ENCODE results near the gene PBRM1. TPM values are rescaled to one million over a fixed set of nuclear protein-coding genes. Genes with fewer than 3 reads are reported as not detected.
"Not testable (repeated sequence)": the region's sequence is repeated elsewhere in the genome, so short reads cannot be mapped to it uniquely, and the experiment has no call there.

Gene PBRM1
- 53.2 TPM for polyA plus RNA-seq (2013, experiment 1 of 2)
- 45.8 TPM for polyA plus RNA-seq (2013, experiment 2 of 2)

DNA sequence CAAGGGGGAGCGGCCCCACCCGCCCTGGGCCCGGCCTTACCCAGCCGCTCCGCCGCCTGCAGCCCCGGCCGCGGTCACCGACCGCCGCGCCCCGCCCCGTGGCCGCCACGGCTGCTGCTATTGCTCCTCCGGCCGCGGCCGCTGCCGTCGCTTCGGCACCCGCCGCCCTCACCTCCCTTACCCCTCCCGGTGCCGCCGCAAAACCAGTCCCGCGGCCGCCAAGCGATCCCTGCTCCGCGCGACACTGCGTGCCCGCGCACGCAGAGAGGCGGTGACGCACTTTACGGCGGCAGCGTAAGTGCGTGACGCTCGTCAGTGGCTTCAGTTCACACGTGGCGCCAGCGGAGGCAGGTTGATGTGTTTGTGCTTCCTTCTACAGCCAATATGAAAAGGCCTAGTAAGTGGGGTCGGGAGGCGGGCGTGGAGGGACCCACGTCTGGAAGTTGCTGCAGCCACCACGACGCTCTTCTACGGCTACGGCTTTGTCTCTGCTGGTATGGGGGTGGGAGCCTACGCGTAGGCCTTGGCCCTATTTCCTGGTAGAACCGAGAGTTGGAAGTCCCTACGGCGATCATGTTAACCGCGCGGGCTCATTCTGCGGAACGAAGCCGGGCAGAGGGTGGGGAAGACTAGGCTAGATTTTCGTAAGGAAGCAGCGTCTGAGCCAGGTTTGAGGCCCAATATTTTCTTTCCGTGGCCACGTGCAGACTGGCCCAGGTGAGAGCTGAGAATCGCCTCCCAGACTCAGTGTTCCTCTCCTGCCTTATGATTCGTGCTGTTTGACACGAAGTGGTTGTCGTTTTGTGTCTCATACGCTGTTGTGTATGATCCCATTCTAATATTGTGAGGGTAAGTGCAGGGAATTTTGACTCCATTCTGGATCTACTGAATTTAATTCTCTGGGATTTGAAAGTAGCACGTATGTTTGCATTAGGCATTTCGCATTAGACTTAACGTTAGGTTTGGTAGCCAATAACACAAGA, at the start of gene PBRM1, which contains the start of gene GNL3:
Gene PBRM1, minus strand, starts transcription at position 205 of the 983 bp plus-strand sequence.
Gene GNL3, plus strand, starts transcription at position 324 of the 983 bp plus-strand sequence. Its CDS starts 61 bp downstream, at position 385.
- peak within 1 kb of the TSS; percentile 91 for H3K4me3 ChIP-seq (ENCODE audit: low read length)
- no peaks in the 10 kb centered on the region for H3K27me3 ChIP-seq (ENCODE audit: insufficient read depth, low read length)
- no peaks in the 10 kb centered on the region for H3K9me3 ChIP-seq (ENCODE audit: insufficient read depth, low read depth, low read length)
- H3K4me1 ChIP-seq (ENCODE audit: insufficient read depth, low read length) = peaks cover 27% of the 10 kb centered on the region
- peak within 1 kb of the TSS; percentile 94 for H3K27ac ChIP-seq (ENCODE audit: low read depth, low read length)
- peak within 1 kb of the TSS; percentile 99 for H3K9ac ChIP-seq (ENCODE audit: low read depth, low read length)
- H3K36me3 ChIP-seq (ENCODE audit: insufficient read depth, low read length) = peaks cover 58% of the 10 kb centered on the region
- under 1% methylated on average over 82 of the region's 82 CpGs for WGBS

DNA sequence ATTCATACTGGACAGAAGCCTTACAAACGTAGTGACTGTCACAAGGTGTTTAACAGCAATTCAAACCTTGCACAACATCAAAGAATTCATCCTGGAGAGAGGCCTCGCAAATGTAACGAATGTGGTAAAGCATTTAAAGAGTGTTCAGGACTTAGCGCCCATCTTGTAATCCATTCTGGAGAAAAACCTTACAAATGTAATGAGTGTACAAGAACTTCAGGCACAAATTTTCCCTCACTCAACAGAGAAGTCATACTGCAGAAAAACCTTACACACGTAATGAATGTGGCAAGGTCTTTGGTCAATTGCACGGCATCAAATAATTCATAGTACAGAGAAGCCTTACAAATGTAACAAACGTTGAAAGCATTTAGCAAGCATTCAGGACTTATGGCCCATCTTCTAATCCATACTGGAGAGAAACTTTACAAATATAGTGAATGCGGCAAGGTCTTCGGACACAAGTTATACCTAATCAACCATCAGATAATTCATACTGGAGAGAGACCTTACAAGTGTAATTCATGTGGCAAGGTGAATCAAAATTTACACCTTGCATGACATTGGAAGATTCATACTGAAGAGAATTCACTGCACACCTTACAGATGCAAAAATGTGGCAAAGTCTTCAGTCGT, 47.7 kb upstream of the PBRM1 start:
- Histone ChIP-seq H3K27me3 (ENCODE audit: insufficient read depth, low read length) (no peaks in the 10 kb centered on the region), H3K9me3 (ENCODE audit: insufficient read depth, low read depth, low read length) (no peaks in the 10 kb centered on the region), H3K9ac (ENCODE audit: low read depth, low read length) (no peak overlapping the region), H3K27ac (ENCODE audit: low read depth, low read length) (no peak overlapping the region), H3K36me3 (ENCODE audit: insufficient read depth, low read length) (peaks cover 78% of the 10 kb centered on the region), H3K4me1 (ENCODE audit: insufficient read depth, low read length) (no peaks in the 10 kb centered on the region), H3K4me3 (ENCODE audit: low read length) (no peak overlapping the region)
- 90% methylated on average over 10 of the region's 10 CpGs for WGBS

GRCh38 chr3:52731590-52731989, 45.9 kb upstream of the PBRM1 start:
- Histone ChIP-seq H3K4me3 (ENCODE audit: low read length) (no peak overlapping the region), H3K27me3 (ENCODE audit: insufficient read depth, low read length) (no peaks in the 10 kb centered on the region), H3K4me1 (ENCODE audit: insufficient read depth, low read length) (no peaks in the 10 kb centered on the region), H3K9ac (ENCODE audit: low read depth, low read length) (no peak overlapping the region), H3K36me3 (ENCODE audit: insufficient read depth, low read length) (peaks cover 63% of the 10 kb centered on the region), H3K27ac (ENCODE audit: low read depth, low read length) (no peak overlapping the region), H3K9me3 (ENCODE audit: insufficient read depth, low read depth, low read length) (no peaks in the 10 kb centered on the region)
- WGBS = 91% methylated on average over 14 of the region's 14 CpGs

GRCh38 chr3:52730681-52731080, 45.0 kb upstream of the PBRM1 start:
- Histone ChIP-seq H3K9ac (ENCODE audit: low read depth, low read length) (no peak overlapping the region), H3K36me3 (ENCODE audit: insufficient read depth, low read length) (peaks cover 55% of the 10 kb centered on the region), H3K27me3 (ENCODE audit: insufficient read depth, low read length) (no peaks in the 10 kb centered on the region), H3K27ac (ENCODE audit: low read depth, low read length) (no peak overlapping the region), H3K4me3 (ENCODE audit: low read length) (no peak overlapping the region), H3K9me3 (ENCODE audit: insufficient read depth, low read depth, low read length) (no peaks in the 10 kb centered on the region), H3K4me1 (ENCODE audit: insufficient read depth, low read length) (no peaks in the 10 kb centered on the region)

GRCh38 chr3:52728753-52729152, 43.0 kb upstream of the PBRM1 start:
- peaks cover 40% of the 10 kb centered on the region for H3K36me3 ChIP-seq (ENCODE audit: insufficient read depth, low read length)
- H3K4me1 ChIP-seq (ENCODE audit: insufficient read depth, low read length); H3K27ac ChIP-seq (ENCODE audit: low read depth, low read length); H3K4me3 ChIP-seq (ENCODE audit: low read length); H3K9ac ChIP-seq (ENCODE audit: low read depth, low read length); H3K27me3 ChIP-seq (ENCODE audit: insufficient read depth, low read length); H3K9me3 ChIP-seq (ENCODE audit: insufficient read depth, low read depth, low read length): not testable (repeated sequence)
- 94% methylated on average over 3 of the region's 3 CpGs for WGBS

DNA sequence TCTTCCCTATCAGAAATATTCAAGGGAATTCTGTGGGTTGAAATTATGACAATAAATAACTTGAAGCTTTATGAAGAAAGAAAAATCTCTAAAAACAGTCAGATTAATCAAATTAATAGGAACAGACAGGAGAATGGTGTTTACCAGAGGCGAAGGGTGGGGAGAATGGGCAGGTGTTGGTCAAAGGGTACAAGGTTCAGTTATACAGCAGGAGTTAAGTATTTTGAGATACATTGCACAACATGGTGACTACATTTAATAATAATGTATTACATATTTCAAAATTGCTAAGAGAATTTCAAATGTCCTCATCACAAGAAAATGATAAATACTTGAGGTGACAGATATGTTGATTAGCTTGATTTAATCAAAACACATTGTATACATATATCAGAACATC, 38.8 kb upstream of the PBRM1 start:
- H3K36me3 ChIP-seq (ENCODE audit: insufficient read depth, low read length) = peaks cover 4% of the 10 kb centered on the region; the same call in 1 of the 2 replicates
- 100% methylated on average over 1 of the region's 1 CpG for WGBS
- no peak overlapping the region for H3K9ac ChIP-seq (ENCODE audit: low read depth, low read length)
- no peaks in the 10 kb centered on the region for H3K4me1 ChIP-seq (ENCODE audit: insufficient read depth, low read length)
- no peak overlapping the region for H3K4me3 ChIP-seq (ENCODE audit: low read length)
- no peaks in the 10 kb centered on the region for H3K9me3 ChIP-seq (ENCODE audit: insufficient read depth, low read depth, low read length)
- H3K27me3 ChIP-seq (ENCODE audit: insufficient read depth, low read length) = no peaks in the 10 kb centered on the region
- no peak overlapping the region for H3K27ac ChIP-seq (ENCODE audit: low read depth, low read length)

- Histone ChIP-seq H3K27me3 (ENCODE audit: insufficient read depth, low read length) (no peaks in the 10 kb centered on the region), H3K9me3 (ENCODE audit: insufficient read depth, low read depth, low read length) (no peaks in the 10 kb centered on the region), H3K9ac (ENCODE audit: low read depth, low read length) (no peak overlapping the region), H3K36me3 (ENCODE audit: insufficient read depth, low read length) (peaks cover 7% of the 10 kb centered on the region; the same call in 1 of the 2 replicates), H3K4me1 (ENCODE audit: insufficient read depth, low read length) (no peaks in the 10 kb centered on the region), H3K27ac (ENCODE audit: low read depth, low read length) (no peak overlapping the region), H3K4me3 (ENCODE audit: low read length) (no peak overlapping the region)
- 93% methylated on average over 5 of the region's 5 CpGs for WGBS
Observed at GRCh38 chr3:52723935-52724334, 38.2 kb upstream of the PBRM1 start.

GRCh38 chr3:52722491-52722890, 36.8 kb upstream of the PBRM1 start:
- H3K9ac ChIP-seq (ENCODE audit: low read depth, low read length) = no peak overlapping the region
- H3K27ac ChIP-seq (ENCODE audit: low read depth, low read length) = no peak overlapping the region
- no peaks in the 10 kb centered on the region for H3K27me3 ChIP-seq (ENCODE audit: insufficient read depth, low read length)
- peaks cover 7% of the 10 kb centered on the region; the same call in 1 of the 2 replicates for H3K36me3 ChIP-seq (ENCODE audit: insufficient read depth, low read length)
- WGBS = 94% methylated on average over 7 of the region's 7 CpGs
- no peak overlapping the region for H3K4me3 ChIP-seq (ENCODE audit: low read length)
- no peaks in the 10 kb centered on the region for H3K4me1 ChIP-seq (ENCODE audit: insufficient read depth, low read length)
- no peaks in the 10 kb centered on the region for H3K9me3 ChIP-seq (ENCODE audit: insufficient read depth, low read depth, low read length)

DNA sequence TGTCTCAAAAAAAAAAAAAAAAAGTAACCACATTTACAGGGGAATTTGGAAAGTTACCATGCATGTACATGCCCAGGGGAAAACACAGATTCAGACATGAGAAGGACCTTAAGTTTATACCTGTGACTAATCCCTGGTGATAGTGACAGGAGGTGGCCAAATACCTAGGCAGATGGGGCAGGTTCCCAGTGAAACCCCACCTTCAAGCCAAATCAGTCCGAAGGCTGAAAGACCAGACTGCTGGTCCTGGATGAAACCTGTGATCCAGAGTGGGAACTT, 36.0 kb upstream of the PBRM1 start:
- Histone ChIP-seq H3K9me3 (ENCODE audit: insufficient read depth, low read depth, low read length) (no peaks in the 10 kb centered on the region), H3K9ac (ENCODE audit: low read depth, low read length) (no peak overlapping the region), H3K4me1 (ENCODE audit: insufficient read depth, low read length) (no peaks in the 10 kb centered on the region), H3K27ac (ENCODE audit: low read depth, low read length) (no peak overlapping the region), H3K36me3 (ENCODE audit: insufficient read depth, low read length) (peaks cover 7% of the 10 kb centered on the region; the same call in 1 of the 2 replicates), H3K4me3 (ENCODE audit: low read length) (no peak overlapping the region), H3K27me3 (ENCODE audit: insufficient read depth, low read length) (no peaks in the 10 kb centered on the region)
- 91% methylated on average over 1 of the region's 1 CpG for WGBS

- Histone ChIP-seq H3K9ac (ENCODE audit: low read depth, low read length) (no peak overlapping the region), H3K27ac (ENCODE audit: low read depth, low read length) (no peak overlapping the region), H3K4me1 (ENCODE audit: insufficient read depth, low read length) (no peaks in the 10 kb centered on the region), H3K36me3 (ENCODE audit: insufficient read depth, low read length) (peaks cover 7% of the 10 kb centered on the region; the same call in 1 of the 2 replicates), H3K27me3 (ENCODE audit: insufficient read depth, low read length) (no peaks in the 10 kb centered on the region), H3K4me3 (ENCODE audit: low read length) (no peak overlapping the region), H3K9me3 (ENCODE audit: insufficient read depth, low read depth, low read length) (no peaks in the 10 kb centered on the region)
- 94% methylated on average over 6 of the region's 6 CpGs for WGBS
Observed at GRCh38 chr3:52721002-52721729, 35.5 kb upstream of the PBRM1 start.

- H3K4me1 ChIP-seq (ENCODE audit: insufficient read depth, low read length) = no peaks in the 10 kb centered on the region
- no peaks in the 10 kb centered on the region for H3K9me3 ChIP-seq (ENCODE audit: insufficient read depth, low read depth, low read length)
- no peak overlapping the region for H3K27ac ChIP-seq (ENCODE audit: low read depth, low read length)
- no peaks in the 10 kb centered on the region for H3K27me3 ChIP-seq (ENCODE audit: insufficient read depth, low read length)
- H3K9ac ChIP-seq (ENCODE audit: low read depth, low read length) = no peak overlapping the region
- H3K4me3 ChIP-seq (ENCODE audit: low read length) = no peak overlapping the region
- peaks cover 7% of the 10 kb centered on the region; the same call in 1 of the 2 replicates for H3K36me3 ChIP-seq (ENCODE audit: insufficient read depth, low read length)
Observed at GRCh38 chr3:52719618-52720017, 33.9 kb upstream of the PBRM1 start.
